Activated CD8-positive, alpha-beta memory T cell treated with anti-CD3 and anti-CD28 coated beads for 1 hour (primary cell): ENCODE results near the gene CNTNAP5.

ENCODE experiments used
- DNase-seq, 2 donors: peaks; one replicate each; pipeline ENCODE4 v3.0.0-alpha.2; 2020; ENCODE audit warnings: low read depth in 1 of 2; ENCODE audit errors: extremely low read depth in 1 of 2

Gene CNTNAP5

GRCh38 chr2:124258140-124258880 lies 233.2 kb downstream of the CNTNAP5 start:
- DNase-seq, result no peak

GRCh38 chr2:124261456-124261855 lies 236.4 kb downstream of the CNTNAP5 start:
- no peak for DNase-seq

DNA sequence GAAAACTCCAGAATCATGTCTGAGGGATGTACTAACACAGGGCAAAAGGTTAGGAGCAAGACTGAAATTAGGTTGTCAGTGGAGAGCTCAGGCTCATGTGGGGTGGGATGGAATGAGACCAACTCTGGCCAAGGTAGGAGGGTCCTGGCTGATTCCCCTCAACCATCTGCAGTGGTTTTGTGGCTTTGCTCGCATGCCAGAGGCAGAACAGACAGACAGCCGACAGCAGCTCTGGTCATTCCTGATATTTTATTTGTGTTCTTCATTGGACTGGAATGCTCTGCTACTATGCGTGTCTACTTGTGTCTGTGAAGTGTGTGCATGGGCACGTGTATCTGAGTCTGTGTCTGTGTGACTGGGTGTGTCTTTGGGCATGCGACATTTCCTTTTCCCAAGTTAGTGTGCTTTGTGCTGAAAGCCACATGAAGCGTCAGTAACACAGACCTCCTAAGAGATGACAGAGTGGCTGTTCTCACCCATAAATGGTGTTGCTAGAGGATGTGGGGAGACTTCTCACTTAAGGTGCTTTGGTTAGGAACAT lies 239.5 kb downstream of the CNTNAP5 start:
- no peak for DNase-seq

DNA sequence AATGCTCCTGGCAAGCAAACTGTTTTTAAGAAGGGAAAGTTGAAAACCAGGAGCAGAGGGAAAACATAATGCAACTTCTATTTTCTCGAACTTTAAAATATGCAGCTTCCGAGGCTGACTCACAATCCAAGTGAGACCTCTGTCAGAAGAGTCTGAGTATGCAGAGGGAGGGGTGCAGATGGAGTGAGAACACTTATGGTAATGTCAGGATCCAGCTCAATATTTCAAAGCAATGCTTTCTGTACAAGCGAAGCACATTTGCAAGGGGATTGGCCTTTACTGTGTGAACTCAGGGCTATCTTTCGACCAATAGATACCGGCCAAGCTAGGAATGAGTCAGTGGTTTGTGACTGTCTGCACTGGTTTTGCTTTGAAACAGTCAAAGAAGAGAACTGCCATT lies 242.7 kb downstream of the CNTNAP5 start:
- no peak for DNase-seq

- DNase-seq, result no peak
Observed at GRCh38 chr2:124269348-124269747, 244.3 kb downstream of the CNTNAP5 start.

DNA sequence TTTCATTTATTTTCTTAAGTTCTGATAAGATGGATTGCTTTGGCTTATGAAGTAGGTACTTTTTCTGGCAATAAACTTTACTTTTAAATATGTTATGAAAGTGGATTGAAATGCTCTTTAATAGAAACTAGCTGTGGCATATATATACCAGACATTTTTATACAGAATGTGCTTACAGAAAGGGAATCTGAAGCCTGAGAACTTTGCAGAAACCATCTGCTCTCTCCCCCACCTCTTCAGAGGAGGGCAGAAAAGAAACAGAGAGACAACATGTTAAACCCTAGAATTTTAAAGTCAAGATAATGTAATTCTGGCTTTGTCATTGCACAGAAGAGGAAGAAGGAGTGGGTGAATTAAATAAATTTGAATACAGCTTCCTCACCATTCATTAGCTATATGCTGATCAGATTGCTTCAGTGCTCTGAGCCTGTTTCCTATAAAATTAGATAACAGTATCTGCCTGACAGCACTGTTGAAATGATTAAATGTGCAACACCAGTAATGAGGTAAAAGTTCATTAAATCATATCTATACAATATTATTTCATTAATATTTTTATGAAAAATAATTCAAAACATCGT lies 247.3 kb downstream of the CNTNAP5 start:
- no peak for DNase-seq

DNA sequence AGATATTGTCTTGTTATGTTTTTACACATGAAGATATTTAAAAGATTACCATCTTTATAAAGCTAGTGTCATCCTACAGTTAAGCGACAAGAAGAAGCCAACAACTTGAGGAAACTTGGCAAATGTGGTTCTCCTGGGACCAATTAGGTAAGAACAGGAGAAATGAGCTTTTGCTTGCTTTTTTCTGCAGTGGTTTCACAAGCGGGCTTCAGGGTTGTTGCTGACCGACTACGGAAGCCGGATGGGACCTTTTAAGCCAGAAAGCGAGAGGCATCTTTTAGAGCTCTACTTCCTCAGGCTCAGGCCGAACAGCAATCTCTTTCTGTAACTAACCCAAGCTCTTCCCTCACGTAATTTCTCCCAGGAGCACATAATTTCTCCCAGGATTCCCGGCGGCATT lies 256.5 kb downstream of the CNTNAP5 start:
- no peak for DNase-seq

DNA sequence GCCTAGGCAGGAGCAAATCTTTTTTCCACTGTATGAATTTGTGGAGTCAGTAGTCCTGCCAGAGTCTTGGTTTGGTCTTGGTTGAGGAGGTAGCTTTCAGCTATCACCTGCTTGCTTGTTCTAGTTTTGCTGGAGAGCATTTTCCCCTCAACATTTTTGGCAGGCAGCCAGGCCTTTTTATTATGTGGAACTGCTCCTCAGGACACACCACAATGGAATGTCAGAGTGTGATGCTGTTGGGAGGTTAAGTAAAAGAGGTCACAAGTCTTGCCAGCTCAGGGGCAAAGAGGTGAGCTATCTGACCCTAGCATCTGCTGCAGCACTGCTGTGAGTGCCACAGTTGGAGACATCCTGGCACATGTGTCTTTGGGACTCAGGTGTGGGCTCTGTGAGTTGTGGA lies 258.0 kb downstream of the CNTNAP5 start:
- no peak for DNase-seq

- no peak for DNase-seq
Observed at GRCh38 chr2:124286089-124286783, 261.1 kb downstream of the CNTNAP5 start.

DNA sequence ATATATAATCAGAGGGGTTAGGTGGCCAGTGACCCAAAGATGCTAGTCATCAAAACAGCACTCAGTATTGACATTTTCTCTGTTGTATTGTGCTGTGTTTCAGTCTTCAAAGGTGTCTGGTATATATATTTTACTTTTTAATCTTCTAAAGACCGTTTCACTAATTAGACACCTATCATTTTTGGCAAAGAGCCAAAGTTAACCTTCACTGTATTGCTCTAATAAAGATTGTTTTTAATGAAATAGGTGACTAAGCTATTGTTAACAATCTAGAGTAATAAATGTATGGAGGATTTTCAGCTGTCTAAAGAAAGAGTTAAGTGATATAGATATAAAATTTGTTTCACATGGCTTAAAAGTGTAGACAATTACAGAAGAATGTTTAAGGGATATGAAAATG lies 264.0 kb downstream of the CNTNAP5 start:
- no peak for DNase-seq

GRCh38 chr2:124289615-124290014 lies 264.5 kb downstream of the CNTNAP5 start:
- DNase-seq, result no peak

DNA sequence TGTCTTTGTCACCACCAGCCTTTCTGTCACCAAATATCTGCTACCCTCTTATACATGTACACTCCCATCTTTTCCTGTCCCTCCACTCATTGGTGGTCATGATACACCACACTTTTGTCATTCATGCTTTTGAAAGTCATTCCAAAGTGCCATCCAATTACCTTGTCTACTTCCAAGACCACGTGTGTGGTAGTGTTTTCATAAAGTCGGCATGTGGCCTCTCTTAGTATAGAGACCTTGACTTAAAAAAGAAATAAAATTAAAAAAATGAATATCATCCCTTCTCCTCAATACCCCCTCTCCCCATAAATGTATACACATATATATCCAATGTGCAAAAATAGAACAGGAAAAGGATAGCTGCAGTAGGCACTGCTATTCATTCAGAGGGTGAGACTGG lies 271.4 kb downstream of the CNTNAP5 start:
- no peak for DNase-seq

- DNase-seq, result no peak
Observed at GRCh38 chr2:124301915-124302314, 276.8 kb downstream of the CNTNAP5 start.

DNA sequence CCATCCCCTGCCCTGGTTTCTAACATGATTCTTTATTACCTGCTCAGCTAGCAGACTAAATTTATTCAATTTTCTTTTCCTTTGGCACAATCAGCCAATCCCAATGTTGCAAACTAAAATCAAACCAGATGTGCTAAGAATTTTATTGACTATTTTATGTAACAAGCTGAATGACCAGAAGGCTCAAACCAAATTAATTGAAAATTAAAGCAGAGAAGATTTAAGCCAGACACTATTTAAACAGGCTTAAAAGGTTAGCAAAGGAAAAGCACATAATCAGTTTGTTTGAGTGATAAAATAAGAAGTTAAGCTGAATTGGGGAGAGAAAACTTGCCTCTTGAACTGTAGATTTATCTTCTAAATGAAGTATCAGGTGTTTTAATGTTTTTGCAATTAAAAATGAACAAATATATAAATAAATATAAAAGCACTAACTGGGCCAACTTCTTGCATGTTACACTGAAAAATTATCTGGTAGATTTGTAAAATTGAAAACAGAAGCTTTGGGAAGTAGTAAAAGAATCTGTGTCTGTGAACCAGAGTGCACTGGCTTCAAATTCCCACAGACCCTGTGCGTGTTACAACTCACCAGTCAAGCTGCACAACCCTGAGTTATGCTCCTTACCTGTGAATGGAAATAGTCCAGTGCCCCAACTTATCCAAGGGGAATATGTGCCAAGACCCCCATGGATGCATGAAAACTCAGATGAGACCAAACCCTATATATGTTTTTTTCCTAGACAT lies 283.4 kb downstream of the CNTNAP5 start:
- no peak for DNase-seq

DNA sequence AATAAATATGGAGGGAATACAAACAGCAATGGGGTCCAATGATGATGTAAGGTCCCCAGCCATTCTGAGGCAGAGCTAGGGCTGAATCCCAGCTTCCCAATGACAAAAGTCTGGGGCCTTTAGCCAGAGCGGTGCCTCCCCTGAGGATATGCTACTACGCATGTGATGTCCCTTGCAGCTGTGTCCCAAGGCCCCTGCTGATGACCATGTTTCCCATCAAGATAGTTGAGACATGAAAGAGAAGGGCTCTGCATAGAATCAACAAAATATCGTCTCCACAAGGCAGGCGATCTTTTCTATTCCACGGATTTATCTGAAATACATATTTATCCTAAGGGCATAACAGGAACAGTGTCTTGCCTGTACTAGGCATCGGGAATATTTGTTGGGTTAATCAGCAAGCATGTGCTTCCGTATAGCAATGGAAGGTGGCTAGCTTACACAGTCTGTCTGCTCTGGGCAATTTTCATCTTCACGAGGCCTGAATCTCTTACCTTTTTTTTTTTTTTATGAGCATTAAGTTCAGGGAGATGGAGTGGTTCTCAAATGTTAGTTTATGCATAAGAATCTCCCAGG lies 284.6 kb downstream of the CNTNAP5 start:
- no peak for DNase-seq

- no peak for DNase-seq
Observed at GRCh38 chr2:124310671-124311070, 285.6 kb downstream of the CNTNAP5 start.

DNA sequence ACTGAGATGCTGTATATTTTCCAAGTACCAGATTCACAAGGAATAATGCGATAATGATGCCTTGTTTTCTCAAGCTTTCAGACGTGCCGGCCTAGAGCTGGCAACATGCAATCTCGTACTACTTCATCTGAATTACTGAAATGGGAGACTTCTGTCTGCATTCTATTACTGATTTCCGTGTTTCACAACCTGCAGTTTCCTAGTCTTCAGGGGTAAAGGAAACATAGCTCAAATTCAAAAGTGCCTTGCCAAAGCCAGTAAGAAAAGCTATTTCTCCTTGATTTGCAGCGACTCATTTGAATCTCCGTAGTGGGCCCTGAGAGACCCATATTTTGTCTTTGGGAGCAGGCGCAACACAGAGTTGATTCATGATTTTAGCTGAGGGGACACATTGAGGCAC lies 289.0 kb downstream of the CNTNAP5 start:
- DNase-seq, result no peak

DNA sequence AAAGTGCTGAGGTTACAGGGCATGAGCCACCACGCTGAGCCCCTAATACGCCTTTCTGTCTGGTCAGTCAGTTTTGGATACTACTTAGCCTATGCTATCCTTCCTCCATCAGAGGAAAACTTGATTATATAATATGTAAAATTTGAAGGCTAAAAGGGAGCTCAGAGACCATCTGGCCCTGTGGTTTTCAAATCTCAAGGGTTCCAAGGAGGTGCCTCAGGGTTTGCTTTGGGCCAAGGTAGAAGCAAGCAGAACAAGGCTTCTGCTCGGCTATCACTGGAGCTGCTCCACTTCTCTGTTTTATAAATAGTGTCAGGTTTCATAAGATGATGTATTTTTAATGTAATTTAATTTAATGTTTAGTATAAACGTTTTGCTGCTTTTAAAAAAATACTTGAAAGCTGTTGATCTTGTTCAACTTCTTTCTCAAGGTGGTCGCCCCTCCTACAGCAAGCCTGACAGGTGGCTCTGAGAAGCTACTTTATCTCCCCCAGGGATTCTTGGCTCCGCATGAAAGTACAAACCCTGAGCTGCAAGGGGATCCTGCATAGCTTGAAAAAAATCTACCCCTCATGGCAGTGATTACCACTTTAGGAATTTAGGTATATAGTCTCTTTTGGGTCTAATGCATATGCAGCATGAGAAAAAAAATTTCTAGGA lies 290.3 kb downstream of the CNTNAP5 start:
- no peak for DNase-seq

DNA sequence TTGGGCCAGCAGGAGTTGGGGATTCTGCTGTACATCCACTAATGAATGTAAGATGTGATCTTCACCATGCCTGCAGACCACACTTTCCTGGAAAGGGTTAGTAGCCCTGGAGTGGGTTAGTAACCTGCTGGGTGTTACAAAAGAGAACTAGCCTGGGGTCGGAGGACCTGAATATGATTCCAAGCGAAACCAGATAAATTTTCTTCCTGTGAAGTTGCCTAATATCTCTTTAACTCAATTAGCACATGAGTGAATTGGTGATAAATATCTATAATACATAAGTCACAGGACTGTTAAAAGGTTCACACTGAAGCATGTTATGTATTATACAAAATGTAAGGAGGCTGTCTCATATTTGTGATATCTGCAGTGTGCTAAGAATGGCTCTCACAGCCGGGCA lies 291.0 kb downstream of the CNTNAP5 start:
- no peak for DNase-seq

- DNase-seq, result no peak
Observed at GRCh38 chr2:124316881-124317605, 292.0 kb downstream of the CNTNAP5 start.
